Stimulated activated CD4-positive, alpha-beta T cell treated with anti-CD3 and anti-CD28 coated beads, Interleukin-2, amount 100 ng/mL, for 24 hours (primary cell): ENCODE results near the gene ARHGAP45.
A peak's percentile ranks its signal among the peaks of the same experiment; 100 is the strongest.

Experiments used
- DNase-seq, 2 donors: peaks; one replicate each; pipeline ENCODE4 v3.0.0-alpha.2; 2020

The ARHGAP45 gene

DNA sequence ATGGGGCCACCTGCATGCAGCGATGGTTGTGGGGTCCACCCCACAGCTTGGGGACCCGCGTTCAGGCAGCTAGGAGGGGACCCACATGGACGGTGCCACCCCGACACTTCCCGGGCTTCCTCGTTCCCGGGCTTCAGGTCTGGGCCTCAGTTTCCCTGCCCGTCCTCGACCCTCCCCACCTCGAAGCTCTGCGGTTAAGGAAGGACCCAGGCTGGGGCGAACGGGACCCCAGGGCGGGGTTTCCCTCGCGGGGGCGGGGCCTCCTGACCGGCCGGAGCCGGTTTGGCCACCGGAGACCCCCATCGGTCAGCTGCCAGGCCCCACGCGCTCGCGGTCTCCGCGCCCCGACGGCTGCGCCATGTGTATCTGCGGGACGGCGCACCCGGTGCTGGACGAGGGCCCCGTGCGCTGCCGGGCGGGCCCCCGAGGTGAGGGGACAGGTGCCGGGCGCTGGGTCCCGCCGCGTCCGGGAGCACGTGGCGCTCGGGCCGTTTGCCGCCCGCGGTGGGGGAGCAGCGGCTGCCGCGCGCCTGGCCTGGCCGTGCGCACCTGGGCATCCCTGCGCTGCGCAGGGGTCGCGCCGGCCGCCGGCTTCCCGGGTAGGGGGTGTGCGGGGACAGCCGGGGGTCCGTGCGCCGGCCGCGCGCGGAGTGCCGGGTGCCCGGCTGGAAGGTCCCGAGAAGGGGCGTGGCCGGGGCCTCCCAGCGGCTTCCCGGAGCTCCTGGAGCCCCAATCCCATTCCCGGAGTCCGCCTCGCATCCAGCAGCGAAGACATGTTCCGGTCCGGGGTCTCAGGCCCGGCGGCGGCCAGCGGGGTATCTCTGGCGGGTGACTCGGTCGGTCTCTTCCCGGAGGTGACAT is 4.2 kb downstream of the ARHGAP45 start:
- no peak for DNase-seq

DNA sequence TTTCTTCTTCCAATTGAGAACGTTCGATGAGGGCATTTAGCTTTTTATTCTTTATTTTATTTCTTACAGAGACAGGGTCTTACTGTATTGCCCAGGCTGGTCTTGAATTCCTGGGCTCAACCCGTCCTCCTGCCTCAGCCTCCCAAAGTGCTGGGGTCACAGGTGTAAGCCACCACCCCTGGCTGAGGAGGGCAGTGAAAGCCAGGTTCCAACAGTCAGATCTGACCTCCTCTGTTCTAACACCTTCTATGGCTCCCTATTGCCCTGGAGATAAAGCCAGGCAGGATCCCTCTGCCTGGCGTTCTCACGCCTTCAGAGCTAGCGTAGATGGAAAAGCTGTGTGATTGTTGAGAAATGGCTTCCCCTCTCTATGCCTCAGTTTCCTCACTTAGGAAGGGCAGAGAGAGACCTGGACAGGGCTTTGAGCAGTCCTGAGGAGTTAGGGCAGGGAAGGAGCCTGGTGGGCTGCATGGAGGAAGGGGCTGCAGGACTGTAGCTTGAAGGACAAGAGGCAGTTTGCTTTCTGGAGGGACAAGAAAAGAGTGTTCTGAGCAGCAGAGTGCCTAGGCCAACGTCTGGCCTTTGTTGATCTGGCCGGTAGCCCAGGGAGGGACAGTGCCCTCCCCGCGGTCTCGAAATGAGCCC is 5.5 kb downstream of the ARHGAP45 start:
- no peak for DNase-seq

DNA sequence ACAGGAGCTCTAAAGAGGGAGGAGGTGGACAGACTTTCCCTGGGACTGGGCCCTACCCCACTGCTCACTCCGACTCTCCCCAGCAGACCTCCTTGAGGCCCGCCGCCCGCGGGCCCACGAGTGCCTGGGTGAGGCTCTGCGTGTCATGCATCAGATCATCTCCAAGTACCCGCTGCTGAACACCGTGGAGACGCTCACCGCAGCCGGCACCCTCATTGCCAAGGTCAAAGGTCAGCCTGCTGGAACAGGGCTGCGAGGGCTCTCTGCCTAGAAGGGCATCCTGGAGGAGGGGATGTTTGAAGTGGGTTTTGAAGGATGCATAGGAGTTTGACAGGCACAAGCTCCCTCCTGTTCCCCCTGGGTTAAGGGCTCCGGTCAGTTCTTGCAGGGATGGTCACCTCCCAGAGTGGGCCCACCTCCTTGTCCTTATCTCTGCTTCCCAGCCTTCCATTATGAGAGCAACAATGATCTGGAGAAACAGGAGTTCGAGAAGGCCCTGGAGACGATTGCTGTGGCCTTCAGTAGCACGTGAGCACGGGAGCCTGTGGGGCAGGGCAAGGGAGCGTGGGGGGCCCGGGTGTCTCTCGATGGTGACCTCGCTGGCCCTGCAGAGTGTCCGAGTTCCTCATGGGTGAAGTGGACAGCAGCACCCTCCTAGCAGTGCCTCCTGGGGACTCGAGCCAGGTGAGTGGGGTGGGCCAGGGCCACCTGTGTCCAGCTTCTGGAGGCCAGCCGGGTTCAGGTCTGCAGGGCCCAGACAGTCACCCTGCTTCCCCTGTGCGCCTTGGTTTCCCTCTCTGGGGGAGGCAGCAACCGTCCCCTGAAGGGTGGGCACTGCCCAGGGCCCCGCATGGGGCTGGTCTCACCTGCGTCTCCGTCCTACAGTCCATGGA is 6.3 kb downstream of the ARHGAP45 start:
- DNase-seq: no peak

DNA sequence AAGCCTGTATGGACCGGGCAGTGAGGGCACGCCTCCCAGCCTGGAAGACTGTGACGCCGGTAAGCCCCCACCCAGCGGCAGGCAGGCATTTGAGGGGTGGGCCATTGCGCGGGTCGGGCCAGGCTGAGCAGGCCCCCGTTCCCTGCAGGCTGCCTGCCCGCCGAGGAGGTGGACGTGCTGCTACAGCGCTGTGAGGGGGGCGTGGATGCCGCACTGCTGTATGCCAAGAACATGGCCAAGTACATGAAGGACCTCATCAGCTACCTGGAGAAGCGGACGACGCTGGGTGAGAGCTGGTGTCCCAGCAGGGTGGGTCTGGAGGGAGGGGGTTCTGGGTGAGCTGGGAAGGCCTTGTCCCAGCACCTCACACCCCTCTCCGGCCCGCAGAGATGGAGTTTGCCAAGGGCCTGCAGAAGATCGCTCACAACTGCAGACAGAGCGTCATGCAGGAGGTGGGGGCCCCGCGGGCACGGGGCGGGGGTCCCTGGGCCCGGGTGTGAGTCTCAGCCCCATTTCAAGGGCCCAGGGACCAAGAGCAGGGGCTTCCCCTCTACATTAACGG is 7.1 kb downstream of the ARHGAP45 start:
- no peak for DNase-seq

DNA sequence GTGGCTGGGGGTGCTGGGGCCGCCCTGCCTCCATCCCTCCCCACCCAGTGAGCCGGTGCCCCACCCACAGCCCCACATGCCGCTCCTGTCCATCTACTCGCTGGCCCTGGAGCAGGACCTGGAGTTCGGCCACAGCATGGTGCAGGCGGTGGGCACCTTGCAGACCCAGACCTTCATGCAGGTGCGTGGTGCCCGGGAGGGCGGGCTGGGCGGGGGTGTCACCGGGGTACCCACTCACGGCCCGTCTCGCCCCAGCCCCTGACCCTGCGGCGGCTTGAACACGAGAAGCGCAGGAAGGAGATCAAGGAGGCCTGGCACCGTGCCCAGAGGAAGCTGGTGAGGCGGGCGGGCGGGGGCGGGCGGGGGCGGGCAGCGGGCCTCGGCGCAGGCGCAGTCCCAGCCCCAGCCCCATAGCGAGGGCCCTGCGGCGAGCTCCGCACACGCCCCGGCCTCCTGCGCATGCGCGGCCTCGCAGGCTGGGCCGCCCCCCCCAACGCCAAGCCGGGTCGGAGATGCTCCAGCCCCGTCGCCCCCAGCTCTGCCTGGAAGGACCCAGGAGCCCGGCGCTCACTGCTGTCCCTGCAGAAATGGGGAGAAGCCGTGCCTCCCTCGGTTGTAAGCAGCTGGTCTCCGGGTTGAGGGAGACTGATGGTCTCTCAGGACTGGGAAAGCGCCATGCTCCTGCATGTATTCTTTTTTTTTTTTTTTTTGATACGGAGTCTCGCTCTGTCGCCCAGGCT is 7.7 kb downstream of the ARHGAP45 start:
- DNase-seq: peak; percentile 82 to 90

DNA sequence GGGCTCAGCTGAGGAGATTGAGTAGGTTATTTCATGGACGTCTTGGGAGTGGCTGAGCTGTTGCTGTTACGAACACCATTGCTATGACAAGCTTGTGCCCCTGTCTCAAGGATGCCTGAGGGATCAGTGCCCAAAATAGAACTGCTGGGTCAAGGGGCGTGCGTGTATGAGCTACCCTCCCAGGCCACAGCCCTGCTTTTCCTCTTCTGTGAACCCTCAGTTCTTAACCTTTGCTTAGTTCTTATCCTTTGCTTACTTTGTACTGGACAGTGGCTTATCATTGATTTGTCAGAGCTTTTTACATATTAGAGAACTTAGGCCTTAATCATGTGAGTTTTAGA is 9.0 kb downstream of the ARHGAP45 start:
- DNase-seq: no peak

DNA sequence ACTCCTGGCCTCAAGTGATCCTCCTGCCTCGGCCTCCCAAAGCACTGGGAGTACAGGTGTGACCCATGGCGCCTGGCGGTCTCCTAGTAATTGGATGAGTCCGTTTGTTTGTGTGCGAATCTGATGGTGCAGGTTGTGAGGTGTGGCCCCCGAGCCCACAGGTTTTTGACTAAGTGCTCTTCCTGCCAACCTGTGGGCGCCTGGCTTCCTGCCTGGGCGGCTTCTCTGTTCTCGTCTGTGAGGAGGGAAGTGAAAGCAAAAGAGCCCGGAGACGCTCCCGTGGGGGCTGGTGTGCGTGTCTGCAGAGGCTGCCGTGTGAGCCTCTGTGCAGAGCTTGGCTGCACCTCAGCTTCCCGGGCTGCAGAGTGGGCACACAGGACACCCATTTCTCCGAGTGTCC is 10.0 kb downstream of the ARHGAP45 start:
- DNase-seq: peak; percentile 89 to 91

DNA sequence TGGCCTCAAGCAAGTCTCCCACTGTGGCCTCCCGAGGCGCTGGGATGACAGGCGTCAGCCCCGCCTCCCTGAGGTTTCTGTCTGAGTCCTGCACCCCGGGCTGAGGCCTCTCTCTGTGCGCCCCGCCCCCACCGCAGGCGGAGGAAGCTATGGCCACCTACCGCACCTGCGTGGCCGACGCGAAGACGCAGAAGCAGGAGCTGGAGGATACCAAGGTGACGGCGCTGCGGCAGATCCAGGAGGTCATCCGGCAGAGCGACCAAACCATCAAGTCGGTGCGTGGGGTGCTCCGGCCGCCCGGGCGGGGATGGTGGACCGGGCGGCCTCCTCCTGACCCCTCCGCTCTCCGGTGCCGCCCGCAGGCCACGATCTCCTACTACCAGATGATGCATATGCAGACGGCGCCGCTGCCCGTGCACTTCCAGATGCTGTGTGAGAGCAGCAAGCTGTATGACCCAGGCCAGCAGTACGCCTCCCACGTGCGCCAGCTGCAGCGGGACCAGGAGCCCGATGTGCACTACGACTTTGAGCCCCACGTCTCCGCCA is 12.7 kb downstream of the ARHGAP45 start:
- DNase-seq: peak; percentile 78 to 86

DNA sequence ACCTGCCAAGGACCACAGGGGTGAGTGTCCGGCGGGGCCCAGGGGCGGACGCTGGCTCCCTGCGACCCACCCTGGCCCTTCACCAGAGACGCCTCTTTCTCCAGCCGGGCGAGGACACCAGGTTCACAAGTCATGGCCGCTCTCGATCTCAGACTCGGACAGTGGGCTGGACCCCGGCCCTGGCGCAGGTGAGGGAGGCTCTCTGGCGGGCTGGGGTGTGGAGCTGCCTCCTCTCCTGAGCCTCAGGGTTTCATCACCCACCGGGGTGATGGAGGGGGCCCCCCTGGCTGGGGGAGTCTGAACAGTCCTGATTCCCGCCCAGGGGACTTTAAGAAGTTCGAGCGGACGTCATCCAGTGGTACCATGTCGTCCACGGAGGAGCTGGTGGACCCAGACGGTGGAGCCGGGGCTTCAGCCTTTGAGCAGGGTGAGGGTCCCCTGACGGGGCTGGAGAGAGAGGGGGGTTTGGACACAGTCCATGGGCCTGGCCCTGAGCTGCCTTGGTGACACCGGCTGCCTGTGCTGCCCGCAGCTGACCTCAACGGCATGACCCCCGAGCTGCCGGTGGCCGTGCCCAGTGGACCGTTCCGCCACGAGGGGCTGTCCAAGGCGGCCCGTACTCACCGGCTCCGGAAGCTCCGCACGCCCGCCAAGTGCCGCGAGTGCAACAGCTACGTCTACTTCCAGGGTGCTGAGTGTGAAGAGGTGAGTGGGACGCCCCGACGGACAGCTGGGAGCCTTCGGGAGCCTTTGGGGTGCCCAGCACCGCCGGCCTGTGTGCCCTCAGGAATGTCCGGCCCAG is 13.6 kb downstream of the ARHGAP45 start:
- no peak for DNase-seq

DNA sequence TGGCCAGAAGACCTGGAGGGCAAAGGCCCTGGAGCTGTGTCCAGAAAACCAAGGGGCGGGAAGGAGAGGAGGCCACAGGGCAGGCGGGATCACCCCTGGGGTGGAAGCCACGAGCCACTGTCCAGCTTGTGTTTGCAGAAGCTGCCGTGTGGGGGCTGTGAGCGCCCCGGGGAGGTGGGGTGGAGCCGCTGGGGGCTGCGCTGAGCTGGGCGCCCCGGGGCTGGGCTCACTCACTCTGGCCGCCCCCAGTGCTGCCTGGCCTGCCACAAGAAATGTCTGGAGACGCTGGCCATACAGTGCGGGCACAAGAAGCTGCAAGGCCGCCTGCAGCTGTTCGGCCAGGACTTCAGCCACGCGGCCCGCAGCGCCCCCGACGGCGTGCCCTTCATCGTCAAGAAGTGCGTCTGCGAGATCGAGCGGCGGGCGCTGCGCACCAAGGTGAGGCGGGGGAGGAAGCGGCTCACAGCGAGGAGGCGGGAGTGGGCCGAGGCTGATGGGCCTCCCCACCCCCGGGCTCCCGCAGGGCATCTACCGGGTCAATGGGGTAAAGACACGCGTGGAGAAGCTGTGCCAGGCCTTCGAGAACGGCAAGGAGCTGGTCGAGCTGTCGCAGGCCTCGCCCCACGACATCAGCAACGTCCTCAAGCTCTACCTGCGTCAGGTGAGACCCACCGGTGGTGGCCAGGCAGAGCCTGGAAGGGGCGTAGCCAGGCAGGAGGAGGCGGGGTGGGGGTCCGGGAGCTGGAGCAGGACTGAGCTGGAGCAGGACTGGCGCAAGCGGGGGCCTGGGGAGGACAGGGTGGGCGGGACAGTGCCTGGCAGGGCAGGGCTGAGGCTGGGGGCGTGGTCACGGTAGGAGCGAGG is 14.6 kb downstream of the ARHGAP45 start:
- DNase-seq: no peak

DNA sequence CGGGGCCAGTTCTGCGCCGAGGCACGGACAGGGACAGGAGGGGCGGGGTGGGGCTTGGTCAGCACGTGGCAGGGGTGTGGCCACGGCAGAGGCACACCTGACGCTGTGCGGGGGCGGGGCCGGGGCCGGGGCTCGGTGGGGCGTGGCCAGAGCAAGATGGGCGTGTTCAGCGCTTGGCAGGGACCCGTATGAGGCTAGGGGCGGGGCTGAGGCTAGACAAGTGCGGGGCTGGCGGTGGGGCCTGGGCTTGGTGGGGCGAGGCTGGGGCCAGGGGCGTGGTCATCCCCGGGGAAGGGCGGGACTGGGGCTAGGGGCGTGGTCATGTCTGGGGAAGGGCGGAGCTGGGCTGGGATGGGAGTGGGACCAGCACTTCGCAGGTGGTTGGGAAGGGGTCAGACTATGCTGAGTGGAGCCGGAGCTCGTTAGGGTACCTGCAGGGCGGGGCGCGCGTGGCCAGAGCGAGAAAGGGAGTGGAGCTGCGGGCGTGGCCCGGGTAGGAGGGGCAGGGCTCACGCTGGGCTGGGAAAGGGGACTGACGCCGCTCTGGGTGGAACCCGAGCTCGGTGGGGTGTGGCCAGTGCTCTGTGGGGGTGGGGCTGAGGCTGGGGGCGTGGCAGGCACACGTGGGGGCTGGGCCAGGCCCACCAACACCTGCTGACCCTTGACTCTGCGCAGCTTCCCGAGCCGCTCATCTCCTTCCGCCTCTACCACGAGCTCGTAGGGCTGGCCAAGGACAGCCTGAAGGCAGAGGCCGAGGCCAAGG is 15.4 kb downstream of the ARHGAP45 start:
- peak; percentile 75 to 85 for DNase-seq

DNA sequence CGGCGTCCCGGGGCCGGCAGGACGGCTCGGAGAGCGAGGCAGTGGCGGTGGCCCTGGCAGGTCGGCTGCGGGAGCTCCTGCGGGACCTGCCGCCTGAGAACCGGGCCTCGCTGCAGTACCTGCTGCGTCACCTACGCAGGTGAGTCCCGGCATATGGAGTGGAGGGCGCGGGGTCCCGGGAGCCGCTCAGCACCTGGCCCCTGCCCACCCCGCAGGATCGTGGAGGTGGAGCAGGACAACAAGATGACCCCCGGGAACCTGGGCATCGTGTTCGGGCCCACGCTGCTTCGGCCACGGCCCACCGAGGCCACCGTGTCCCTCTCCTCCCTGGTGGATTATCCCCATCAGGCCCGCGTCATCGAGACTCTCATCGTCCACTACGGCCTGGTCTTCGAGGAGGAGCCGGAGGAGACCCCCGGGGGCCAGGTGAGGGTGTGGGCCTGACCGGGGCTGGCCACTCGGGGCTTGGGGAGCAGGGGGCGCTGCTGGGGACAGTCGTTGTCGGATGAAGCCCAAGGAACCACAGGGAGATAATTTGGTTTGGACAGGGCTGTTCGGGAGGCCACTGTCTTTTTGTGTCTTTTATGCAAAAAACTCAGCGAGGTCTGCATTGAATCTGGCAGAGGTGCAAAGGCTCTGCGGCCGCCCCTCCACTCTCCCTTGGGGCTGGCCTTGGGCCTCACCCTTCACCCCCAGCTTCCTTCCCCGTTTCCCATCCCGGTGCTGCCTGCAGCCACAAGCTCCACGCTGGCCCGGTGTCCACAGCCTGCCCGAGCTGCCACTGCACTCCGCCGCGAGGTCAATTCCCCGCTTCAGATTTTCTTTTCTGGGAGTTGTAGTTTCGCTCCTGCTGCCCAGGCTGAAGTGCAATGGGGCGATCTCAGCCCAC is 16.2 kb downstream of the ARHGAP45 start:
- no peak for DNase-seq

DNA sequence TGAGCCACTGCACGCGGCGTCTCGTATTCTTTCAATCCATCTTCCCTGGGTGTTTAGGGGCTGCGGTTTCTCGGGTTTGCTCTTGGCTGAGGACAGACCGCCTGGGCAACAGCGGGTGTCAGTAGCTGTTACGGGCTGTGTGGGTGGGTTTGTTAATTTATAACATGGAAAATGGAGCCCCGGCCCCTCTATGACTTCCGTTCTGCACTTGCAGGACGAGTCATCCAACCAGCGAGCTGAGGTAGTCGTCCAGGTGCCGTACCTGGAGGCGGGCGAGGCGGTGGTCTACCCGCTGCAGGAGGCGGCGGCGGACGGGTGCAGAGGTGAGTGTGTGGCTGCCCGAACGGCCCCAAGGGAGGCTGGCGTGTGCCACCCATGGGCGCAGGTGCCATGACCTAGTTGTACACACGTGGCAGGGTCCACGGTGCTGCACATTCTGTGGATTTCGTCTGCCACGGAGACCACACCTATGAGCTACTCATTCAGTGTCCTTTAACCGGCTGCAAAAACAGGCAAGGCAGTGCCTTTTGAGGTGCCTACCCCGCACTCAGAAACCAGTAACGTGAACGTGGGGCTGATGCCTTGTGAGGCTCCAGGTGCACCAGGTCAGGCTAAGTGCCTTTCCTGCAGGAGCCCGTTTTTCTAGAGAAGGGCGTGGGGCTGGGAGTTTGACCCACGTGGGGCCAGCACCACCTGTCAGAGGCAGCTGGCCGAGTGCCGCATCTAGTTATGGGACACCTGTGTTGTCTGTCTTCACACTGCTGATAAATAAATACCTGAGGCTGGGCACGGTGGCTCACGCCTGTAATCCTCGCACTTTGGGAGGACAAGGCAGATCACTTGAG is 17.3 kb downstream of the ARHGAP45 start:
- no peak for DNase-seq

DNA sequence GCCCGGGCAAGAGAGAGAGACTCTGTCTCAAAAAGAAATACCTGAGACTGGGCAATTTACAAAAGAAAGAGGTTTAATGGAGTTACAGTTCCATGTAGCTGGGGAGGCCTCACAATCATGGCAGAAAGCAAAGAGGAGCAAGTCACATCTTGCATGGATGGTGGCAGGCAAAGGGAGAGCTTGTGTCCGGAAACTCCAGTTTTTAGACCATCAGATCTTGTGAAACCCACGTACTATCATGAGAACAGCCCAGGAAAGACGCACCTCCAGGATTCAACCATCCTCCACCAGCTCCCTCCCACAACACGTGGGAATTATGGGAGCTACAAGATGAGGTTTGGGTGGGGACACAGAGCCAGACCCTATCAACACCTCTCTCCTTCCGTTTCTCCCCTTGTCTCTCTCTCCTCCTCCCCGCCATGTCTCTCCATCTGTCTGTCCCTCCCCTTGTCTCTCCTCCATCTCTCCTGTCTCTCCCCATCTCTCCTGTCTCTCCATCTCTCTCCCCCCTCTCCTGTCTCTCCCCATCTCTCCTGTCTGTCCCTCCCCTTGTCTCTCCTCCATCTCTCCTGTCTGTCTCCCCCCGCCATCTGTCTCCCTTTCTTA is 18.2 kb downstream of the ARHGAP45 start:
- no peak for DNase-seq

DNA sequence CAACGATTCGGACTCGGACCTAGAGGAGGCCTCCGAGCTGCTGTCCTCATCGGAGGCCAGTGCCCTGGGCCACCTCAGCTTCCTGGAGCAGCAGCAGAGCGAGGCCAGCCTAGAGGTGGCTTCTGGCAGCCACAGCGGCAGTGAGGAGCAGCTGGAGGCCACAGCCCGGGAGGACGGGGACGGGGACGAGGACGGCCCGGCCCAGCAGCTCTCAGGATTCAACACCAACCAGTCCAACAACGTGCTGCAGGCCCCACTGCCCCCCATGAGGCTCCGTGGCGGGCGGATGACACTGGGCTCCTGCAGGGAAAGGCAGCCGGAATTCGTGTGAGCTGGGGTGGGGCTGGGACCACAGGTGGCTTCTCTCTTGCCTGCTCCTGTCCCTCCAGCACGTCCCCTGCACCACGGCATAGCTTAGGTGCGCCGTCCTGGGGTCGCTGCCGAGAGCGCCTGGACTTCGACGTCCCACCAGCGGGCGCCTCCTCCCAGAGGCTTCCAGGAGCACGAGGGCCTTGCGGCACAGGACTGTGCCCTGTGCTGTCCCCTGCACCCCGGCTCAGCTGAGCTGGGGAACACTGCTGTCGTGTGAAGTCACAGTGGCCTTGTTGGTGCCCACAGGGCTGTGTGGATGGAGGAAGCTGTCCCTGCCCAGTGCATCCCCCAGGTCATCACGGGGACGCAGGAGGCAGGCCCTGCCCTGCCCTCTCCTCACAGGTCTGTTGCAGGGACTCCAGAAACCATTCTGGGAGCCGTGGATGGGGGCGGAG is 18.9 kb downstream of the ARHGAP45 start:
- DNase-seq: peak in 1 of 2 donors; percentile 11

DNA sequence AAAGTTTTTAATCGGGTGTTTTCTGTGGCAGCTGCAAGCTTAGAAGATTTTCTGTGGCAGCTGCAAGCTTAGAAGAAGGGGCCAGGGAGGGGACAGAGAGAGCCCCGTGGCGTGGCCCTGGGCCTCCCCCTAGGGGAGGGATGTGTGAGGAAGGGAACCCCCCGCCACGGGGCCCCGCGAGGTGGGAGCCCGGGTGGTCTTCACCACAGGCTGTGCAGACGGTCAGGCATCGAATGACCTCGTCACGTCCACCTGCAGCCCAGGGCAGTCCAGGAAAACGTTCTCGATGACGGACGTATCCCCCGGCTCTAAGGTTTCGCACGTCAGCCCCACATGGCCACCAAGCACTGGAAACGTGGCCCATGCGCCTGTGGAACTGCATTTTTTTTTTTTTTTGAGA is 19.6 kb downstream of the ARHGAP45 start:
- DNase-seq: no peak
